HTERT RPE-1 (cell line): ENCODE measurements around the gene C16orf82.
"Not testable (repeated sequence)": the region's sequence is repeated elsewhere in the genome, so short reads cannot be mapped to it uniquely, and the experiment has no call there.

ENCODE experiments used
- in situ Hi-C: fragments of 300-500 bp; cut with MboI; formaldehyde crosslinking; loops from 4 replicates; pipeline ENCODE4 v1.14.3; 2020; ENCODE audit warnings: low sequenced_read_pairs

Gene C16orf82

GRCh38 chr16:27086031-27086430 lies 19.3 kb downstream of the C16orf82 start:
- in situ Hi-C loops: not testable (repeated sequence)

DNA sequence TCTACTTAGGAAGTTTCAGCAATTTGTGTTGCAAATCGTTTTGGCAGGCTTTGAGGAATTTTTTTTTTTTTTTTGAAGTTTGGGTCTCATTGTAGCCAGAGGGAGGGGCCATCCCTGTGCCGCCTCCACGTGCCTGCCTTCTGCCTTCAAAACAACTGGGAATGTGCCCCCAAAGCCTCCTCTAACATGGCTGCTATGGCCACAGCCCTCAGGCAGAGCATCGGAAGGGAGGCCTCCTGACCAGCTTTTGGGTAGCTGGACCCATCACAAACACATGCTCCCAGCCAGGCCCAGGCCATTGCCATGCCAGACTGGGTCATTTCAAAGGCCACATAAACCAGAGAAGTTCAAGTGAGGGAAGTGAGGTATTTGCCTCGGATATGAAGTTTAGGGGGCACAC lies 21.5 kb downstream of the C16orf82 start:
- in situ Hi-C loops: no loop called here

GRCh38 chr16:27096375-27096774 lies 29.6 kb downstream of the C16orf82 start:
- in situ Hi-C loops: no loop called here

GRCh38 chr16:27097800-27098230 lies 31.1 kb downstream of the C16orf82 start:
- in situ Hi-C loops: no loop called here

DNA sequence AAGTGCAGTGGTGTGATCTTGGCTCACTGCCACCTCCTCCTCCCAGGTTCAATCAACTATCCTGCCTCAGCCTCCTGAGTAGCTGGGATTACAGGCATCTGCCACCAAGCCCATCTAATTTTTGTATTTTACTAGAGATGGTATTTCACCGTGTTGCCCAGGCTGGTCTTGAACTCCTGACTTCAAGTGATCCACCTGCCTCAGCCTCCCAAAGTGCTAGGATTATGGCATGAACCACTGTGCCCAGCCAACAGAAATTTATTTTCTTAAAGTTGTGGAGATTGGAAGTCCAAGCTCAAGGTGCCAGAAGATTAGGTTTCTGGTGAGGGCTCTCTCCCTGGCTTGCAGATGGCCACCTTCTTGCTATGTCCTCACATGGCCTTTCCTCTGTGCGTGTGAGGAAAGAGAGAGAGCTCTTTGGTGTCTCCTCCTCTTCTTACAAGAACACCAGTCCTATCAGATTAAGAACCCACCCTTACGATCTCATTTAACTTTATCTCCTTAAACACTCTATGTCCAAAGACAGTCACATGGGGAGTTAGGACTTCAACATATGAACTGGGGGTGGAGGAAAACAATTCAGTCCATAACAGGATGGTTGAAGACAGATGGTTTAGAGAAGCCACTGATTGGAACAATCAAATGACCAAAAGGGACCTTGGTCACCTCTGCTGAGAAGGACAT lies 31.8 kb downstream of the C16orf82 start:
- in situ Hi-C loops: no loop called here

DNA sequence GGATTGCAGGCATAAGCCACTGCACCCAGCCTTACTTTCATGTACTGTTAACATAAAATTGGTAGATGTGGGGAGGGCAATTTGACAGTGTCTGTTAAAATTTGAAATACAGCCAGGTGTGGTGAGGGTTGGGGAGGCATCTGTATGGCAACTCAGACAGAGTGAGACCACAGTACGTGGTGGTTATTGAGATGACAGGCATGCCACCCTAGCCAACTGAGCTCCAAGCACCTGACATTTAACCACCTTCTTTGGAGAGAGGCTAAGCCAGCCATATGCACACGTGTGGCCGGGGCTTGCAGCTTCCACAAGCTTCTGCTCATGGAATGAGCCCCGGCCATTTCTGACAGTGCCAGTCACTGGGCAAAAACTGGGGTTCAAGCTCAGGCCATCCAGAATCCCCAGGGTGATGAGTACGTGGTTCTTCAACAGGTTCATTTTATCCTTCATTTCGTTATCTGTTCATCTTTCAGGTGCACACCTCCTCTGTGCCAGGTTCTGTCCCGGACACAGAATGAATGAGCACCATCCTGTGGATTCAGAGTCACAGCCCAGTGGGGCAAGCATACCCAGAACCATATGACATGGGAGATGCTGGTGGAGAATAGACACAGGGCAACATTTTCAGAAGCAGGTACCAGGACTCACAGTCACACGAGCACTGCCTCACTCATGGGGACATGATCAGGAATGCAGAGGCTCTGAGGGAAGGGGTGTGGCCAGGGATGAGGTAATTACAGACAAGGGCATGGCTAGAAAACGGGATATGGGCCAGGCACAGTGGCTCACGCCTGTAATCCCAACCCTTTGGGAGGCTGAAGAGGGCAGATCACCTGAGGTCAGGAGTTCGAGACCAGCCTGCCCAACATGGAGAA lies 36.2 kb downstream of the C16orf82 start:
- in situ Hi-C loops: no loop called here

- in situ Hi-C loops: no loop called here
These were observed 37.2 kb downstream of the C16orf82 start for GRCh38 chr16:27103954-27104353.

- in situ Hi-C loops: no loop called here
These were observed 39.6 kb downstream of the C16orf82 start for GRCh38 chr16:27106305-27106704.

- in situ Hi-C loops: no loop called here
These were observed 40.5 kb downstream of the C16orf82 start for GRCh38 chr16:27107185-27107592.

DNA sequence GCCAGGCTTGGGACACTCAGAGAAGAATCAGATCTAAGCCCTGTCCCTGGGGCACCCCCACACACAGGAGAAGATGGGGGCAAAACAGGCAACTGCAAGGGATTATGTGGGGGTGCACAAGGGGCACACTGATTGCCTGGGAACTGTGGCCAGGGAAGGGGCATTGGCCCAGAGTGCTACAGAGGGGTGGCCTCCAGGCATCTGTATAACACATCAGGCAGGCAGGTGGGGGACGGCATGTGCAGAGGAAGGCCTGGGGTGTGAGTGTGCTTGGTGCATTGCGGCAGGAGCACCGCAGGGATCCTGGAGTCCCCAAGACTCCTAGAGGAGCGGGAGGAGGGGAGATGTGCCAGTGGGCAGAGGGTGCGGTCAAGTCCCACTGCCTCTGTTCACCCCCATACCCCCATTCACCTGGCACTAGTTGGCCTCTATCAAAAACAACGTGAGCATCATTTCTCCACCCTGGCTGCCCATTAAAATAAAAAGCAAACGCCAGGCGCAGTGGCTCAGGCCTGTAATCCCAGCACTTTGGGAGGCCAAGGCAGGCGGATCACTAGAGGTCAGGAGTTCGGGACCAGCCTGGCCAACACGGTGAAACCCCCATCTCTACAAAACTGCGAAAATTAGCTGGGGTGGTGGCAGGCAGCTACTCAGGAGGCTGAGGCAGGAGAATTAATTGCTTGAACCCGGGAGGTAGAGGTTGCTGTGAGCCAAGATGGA lies 41.5 kb downstream of the C16orf82 start:
- in situ Hi-C loops: no loop called here

DNA sequence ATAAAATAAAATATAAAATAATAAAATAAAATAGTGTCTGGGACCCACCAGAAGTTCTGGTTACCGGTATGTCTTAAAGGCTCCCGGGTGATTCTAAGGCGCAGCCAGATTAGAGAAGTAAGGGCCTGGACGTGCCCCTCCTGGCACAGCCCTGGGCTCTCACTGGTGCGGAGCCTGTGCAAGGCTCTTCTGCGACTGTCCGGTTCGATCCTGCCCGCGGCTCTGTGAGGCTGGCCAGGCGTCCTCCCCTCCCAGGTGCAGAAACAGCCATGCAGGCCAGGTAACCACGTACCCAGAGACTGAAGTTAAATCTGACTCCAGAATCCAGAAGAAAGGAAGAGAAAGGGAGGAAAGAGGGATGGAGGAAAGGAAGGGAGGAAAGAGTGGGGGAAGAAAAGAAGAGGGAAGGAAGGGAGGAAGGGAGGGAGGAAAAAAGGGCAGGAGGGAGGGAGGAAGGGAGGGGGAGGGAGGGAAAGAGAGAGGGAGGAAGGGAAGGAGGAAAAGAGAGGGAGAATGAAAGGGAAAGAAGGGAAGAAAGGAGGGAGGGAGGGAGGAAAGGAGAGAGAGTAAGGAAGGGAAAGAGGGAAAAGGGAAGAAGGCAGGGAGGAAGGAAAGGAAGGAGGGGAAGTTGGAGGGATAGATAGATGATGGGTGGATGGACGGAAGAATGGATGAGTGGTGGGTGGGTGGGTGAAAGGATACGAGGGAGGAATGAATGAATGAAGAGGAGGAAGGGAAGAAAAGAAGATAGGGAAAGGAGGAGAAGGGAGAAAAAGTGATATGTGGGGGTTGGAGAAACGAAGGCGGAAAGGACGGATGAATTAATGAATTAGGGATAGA lies 42.3 kb downstream of the C16orf82 start:
- in situ Hi-C loops: no loop called here

DNA sequence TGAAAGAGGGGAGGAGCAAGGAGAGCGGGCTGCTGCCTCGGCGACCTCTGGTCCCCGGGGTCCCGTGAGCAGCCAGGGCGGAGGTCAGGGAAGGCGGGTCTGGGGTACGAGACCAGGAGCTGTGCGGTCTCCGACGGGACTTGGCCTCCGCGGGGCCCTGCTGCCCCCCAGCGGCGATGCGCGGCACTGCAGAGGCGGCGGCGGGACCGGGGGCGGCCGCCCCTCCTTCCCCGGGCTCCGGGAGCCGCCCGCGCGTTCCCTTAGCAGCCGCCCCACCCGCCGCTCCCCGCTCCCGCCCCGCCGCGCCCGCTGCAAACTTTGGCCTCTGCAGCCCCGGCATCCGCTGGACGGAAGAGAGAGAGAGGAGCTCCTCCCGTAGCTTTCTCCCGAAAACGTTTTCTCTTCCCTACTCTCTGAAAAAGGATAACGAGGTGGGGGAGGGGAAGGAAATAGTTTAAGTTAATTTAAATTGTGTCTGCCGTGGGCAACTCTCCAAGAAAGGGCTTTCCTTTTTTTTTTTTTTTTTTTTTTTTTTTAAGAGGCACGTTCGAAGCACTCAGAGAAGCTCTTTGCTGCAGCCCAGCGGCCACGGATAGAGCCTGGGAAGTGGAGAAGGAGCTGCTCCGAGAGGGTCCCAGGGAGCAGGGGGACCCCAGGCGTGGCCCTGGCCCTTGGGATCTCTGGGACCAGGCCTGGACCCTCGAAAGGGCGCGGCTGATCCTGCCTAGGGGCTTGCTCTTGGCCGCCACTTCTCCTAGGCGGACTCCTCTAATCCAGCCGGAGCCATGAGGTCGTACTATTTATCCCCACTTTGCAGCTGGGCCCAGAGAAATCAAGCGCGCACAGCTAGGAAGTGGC lies 43.2 kb downstream of the C16orf82 start:
- in situ Hi-C loops: no loop called here

- in situ Hi-C loops: no loop called here
These were observed 43.8 kb downstream of the C16orf82 start for GRCh38 chr16:27110524-27110896.

GRCh38 chr16:27111486-27111885 lies 44.8 kb downstream of the C16orf82 start:
- in situ Hi-C loops: no loop called here

- in situ Hi-C loops: no loop called here
These were observed 45.5 kb downstream of the C16orf82 start for GRCh38 chr16:27112093-27112811.

- in situ Hi-C loops: no loop called here
These were observed 46.7 kb downstream of the C16orf82 start for GRCh38 chr16:27113341-27113841.

DNA sequence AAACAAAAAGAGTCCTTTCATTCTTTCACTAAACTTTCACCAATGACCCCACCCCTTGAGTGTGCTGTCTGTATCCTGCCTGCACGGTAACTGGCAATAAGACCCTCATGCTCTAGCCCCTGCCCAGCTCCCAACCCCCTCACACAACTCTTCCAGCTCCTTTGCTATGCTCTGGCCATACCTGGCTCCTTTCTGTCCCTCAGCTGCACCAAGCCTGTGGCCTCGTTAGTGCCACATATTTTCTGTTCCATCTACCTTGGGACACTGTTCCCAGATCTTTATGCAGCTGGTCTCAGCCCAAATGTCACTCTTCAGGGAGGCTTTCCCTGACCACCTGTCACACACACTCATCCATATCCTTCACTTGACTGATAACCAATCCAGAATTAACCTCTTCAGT lies 47.3 kb downstream of the C16orf82 start:
- in situ Hi-C loops: no loop called here

GRCh38 chr16:27118526-27118925 lies 51.8 kb downstream of the C16orf82 start:
- in situ Hi-C loops: no loop called here
